Measurements from ENCODE around the gene CCDC181. TPM values are rescaled to one million over a fixed set of nuclear protein-coding genes. Genes with fewer than 3 reads are reported as not detected.

CCDC181 gene
- total and polyA plus RNA-seq, 4 donors = 0.02 to 0.08 TPM; not detected in 2

DNA sequence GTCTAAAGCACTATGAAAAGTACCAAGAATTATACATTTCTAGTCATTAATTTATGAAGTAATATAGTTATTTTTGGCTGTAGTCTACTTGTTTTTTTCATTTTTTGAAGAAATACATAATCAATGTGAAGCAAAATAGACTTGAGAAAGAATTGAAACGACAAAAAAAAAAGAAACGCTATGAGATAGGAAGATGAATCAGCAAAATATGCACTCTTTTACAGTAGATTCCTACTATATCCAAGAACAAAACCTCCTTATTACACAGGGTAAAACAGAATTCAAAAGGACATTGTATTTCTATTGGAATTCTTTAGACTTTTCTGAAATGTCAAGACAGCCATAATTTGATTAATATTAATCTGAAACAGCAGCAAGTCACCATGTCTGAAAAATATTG lies 25.6 kb upstream of the CCDC181 start:
- no peak overlapping the region for H3K27ac ChIP-seq (ENCODE audit: low read depth in 1 of 2, low read length in 2 of 2)
- no peak overlapping the region for H3K9ac ChIP-seq (ENCODE audit: low read depth in 1 of 2, low read length in 2 of 2)
- H3K9me3 ChIP-seq (ENCODE audit: control insufficient read depth in 4 of 4, low read length in 3 of 4) = peaks cover 0 to 4% (median 0%) of the 10 kb centered on the region in 4 donors
- H3K4me1 ChIP-seq (ENCODE audit: control insufficient read depth in 4 of 4, insufficient read depth in 4 of 4, low read length in 3 of 4) = no peaks in the 10 kb centered on the region
- 96% methylated on average over 2 of the region's 2 CpGs for WGBS
- no peak overlapping the region for H3K4me3 ChIP-seq (ENCODE audit: low read depth in 1 of 3, low read length in 3 of 3)
- no peak for DNase-seq (ENCODE audit: low spot score)
- no peak for TF ChIP-seq TAF1 (conservative IDR thresholded peaks at IDR 0.05)
- no peak for TF ChIP-seq HNF4G (IDR thresholded peaks at IDR 0.05)
- no peak for TF ChIP-seq GABPA (IDR thresholded peaks at IDR 0.05 in 1 of 2, conservative IDR thresholded peaks at IDR 0.05 in 1 of 2)
- TF ChIP-seq, protein P1, sequence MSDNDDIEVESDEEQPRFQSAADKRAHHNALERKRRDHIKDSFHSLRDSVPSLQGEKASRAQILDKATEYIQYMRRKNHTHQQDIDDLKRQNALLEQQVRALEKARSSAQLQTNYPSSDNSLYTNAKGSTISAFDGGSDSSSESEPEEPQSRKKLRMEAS (IDR thresholded peaks at IDR 0.05) = no peak
- TF ChIP-seq, protein P2, sequence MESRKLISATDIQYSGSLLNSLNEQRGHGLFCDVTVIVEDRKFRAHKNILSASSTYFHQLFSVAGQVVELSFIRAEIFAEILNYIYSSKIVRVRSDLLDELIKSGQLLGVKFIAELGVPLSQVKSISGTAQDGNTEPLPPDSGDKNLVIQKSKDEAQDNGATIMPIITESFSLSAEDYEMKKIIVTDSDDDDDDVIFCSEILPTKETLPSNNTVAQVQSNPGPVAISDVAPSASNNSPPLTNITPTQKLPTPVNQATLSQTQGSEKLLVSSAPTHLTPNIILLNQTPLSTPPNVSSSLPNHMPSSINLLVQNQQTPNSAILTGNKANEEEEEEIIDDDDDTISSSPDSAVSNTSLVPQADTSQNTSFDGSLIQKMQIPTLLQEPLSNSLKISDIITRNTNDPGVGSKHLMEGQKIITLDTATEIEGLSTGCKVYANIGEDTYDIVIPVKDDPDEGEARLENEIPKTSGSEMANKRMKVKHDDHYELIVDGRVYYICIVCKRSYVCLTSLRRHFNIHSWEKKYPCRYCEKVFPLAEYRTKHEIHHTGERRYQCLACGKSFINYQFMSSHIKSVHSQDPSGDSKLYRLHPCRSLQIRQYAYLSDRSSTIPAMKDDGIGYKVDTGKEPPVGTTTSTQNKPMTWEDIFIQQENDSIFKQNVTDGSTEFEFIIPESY (IDR thresholded peaks at IDR 0.05) = no peak
- TF ChIP-seq FOXA2 (IDR thresholded peaks at IDR 0.05) = no peak
- TF ChIP-seq, protein P3, sequence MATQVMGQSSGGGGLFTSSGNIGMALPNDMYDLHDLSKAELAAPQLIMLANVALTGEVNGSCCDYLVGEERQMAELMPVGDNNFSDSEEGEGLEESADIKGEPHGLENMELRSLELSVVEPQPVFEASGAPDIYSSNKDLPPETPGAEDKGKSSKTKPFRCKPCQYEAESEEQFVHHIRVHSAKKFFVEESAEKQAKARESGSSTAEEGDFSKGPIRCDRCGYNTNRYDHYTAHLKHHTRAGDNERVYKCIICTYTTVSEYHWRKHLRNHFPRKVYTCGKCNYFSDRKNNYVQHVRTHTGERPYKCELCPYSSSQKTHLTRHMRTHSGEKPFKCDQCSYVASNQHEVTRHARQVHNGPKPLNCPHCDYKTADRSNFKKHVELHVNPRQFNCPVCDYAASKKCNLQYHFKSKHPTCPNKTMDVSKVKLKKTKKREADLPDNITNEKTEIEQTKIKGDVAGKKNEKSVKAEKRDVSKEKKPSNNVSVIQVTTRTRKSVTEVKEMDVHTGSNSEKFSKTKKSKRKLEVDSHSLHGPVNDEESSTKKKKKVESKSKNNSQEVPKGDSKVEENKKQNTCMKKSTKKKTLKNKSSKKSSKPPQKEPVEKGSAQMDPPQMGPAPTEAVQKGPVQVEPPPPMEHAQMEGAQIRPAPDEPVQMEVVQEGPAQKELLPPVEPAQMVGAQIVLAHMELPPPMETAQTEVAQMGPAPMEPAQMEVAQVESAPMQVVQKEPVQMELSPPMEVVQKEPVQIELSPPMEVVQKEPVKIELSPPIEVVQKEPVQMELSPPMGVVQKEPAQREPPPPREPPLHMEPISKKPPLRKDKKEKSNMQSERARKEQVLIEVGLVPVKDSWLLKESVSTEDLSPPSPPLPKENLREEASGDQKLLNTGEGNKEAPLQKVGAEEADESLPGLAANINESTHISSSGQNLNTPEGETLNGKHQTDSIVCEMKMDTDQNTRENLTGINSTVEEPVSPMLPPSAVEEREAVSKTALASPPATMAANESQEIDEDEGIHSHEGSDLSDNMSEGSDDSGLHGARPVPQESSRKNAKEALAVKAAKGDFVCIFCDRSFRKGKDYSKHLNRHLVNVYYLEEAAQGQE (IDR thresholded peaks at IDR 0.05) = no peak
- no peak for TF ChIP-seq SP1 (IDR thresholded peaks at IDR 0.05)
- TF ChIP-seq FOXA1 (IDR thresholded peaks at IDR 0.05) = no peak
- no peak for TF ChIP-seq EGR1 (IDR thresholded peaks at IDR 0.05; ENCODE audit: low read depth in 2 of 2)
- no peaks in the 10 kb centered on the region for H3K27me3 ChIP-seq (ENCODE audit: control insufficient read depth in 4 of 4, insufficient read depth in 4 of 4, low read length in 3 of 4)
- no peaks in the 10 kb centered on the region for H3K36me3 ChIP-seq (ENCODE audit: control insufficient read depth in 4 of 4, insufficient read depth in 3 of 4, low read depth in 1 of 4, low read length in 3 of 4)

DNA sequence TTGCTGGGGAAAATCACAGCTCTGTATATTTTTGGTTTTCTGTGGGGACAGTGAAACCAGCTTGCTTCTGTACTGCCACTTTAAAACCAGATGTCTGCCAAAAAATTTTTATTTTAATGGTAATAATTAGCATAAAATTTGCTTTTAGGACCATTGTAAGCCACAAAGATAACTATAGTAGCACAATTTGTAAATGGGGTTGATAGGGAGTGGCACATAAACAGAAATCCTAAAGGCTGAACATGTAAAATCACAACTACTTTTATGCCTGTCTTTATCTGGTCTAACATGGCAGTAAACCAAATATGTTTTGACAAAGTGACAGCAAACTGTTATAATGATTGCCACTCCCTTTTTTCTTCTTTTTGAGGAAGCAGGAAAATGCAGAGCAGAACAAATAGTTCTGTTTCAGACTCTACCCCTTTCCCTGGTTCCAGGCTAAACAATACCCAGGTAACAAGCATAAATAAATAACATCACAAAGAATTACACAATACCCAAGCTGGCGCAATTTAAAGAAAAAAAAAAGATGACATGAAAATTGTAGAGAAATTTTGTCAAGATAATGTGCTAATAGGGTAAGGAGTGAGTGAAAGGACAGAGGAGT lies 24.0 kb upstream of the CCDC181 start:
- no peaks in the 10 kb centered on the region for H3K4me1 ChIP-seq (ENCODE audit: control insufficient read depth in 4 of 4, insufficient read depth in 4 of 4, low read length in 3 of 4)
- 42% methylated on average over 1 of the region's 1 CpG for WGBS
- DNase-seq (ENCODE audit: low spot score) = no peak
- TF ChIP-seq SP1 (IDR thresholded peaks at IDR 0.05) (no peak), RXRA (IDR thresholded peaks at IDR 0.05) (no peak), YY1 (IDR thresholded peaks at IDR 0.05) (no peak), EGR1 (IDR thresholded peaks at IDR 0.05; ENCODE audit: low read depth in 2 of 2) (no peak), HNF4G (IDR thresholded peaks at IDR 0.05) (no peak), NR2F2 (IDR thresholded peaks at IDR 0.05) (no peak), GABPA (IDR thresholded peaks at IDR 0.05 in 1 of 2, conservative IDR thresholded peaks at IDR 0.05 in 1 of 2) (no peak), RAD21 (IDR thresholded peaks at IDR 0.05) (no peak), JUND (IDR thresholded peaks at IDR 0.05) (no peak), HNF4A (conservative IDR thresholded peaks at IDR 0.05) (no peak), FOXA2 (IDR thresholded peaks at IDR 0.05) (no peak)
- TF ChIP-seq, protein P4, sequence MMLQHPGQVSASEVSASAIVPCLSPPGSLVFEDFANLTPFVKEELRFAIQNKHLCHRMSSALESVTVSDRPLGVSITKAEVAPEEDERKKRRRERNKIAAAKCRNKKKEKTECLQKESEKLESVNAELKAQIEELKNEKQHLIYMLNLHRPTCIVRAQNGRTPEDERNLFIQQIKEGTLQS (IDR thresholded peaks at IDR 0.05) = no peak
- TF ChIP-seq, protein P1 (IDR thresholded peaks at IDR 0.05) = no peak
- TF ChIP-seq, protein P5, sequence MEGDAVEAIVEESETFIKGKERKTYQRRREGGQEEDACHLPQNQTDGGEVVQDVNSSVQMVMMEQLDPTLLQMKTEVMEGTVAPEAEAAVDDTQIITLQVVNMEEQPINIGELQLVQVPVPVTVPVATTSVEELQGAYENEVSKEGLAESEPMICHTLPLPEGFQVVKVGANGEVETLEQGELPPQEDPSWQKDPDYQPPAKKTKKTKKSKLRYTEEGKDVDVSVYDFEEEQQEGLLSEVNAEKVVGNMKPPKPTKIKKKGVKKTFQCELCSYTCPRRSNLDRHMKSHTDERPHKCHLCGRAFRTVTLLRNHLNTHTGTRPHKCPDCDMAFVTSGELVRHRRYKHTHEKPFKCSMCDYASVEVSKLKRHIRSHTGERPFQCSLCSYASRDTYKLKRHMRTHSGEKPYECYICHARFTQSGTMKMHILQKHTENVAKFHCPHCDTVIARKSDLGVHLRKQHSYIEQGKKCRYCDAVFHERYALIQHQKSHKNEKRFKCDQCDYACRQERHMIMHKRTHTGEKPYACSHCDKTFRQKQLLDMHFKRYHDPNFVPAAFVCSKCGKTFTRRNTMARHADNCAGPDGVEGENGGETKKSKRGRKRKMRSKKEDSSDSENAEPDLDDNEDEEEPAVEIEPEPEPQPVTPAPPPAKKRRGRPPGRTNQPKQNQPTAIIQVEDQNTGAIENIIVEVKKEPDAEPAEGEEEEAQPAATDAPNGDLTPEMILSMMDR (IDR thresholded peaks at IDR 0.05; ENCODE audit: low read depth, low read length, missing input control) = no peak
- TF ChIP-seq, protein P3 (IDR thresholded peaks at IDR 0.05) = no peak

More for the DNA sequence above, 24.0 kb upstream of the CCDC181 start:
- Histone ChIP-seq H3K36me3 (ENCODE audit: control insufficient read depth in 4 of 4, insufficient read depth in 3 of 4, low read depth in 1 of 4, low read length in 3 of 4) (no peaks in the 10 kb centered on the region), H3K9me3 (ENCODE audit: control insufficient read depth in 4 of 4, low read length in 3 of 4) (no peaks in the 10 kb centered on the region), H3K9ac (ENCODE audit: low read depth in 1 of 2, low read length in 2 of 2) (no peak overlapping the region), H3K4me3 (ENCODE audit: low read depth in 1 of 3, low read length in 3 of 3) (no peak overlapping the region), H3K27ac (ENCODE audit: low read depth in 1 of 2, low read length in 2 of 2) (no peak overlapping the region), H3K27me3 (ENCODE audit: control insufficient read depth in 4 of 4, insufficient read depth in 4 of 4, low read length in 3 of 4) (no peaks in the 10 kb centered on the region)

Data from liver (tissue), 9 donors.